ENCODE data around the gene PSORS1C2. TPM values are rescaled to one million over a fixed set of nuclear protein-coding genes. Genes with fewer than 3 reads are reported as not detected.

Gene PSORS1C2
- total RNA-seq, 1 experiment from 2014 or later: not detected

GRCh38 chr6:31161216-31162126, 22.6 kb upstream of the PSORS1C2 start:
- Histone ChIP-seq H3K4me3 (no peak overlapping the region), H3K9me2 (ENCODE audit: insufficient read depth) (no peaks in the 10 kb centered on the region), H3K4me1 (replicated peaks; ENCODE audit: insufficient read depth) (peaks cover 16% of the 10 kb centered on the region), H3K9me3 (ENCODE audit: insufficient read depth, low read depth) (no peaks in the 10 kb centered on the region), H3F3A (ENCODE audit: insufficient read depth, low read depth) (no peaks in the 10 kb centered on the region), H3K36me3 (ENCODE audit: low read depth) (no peaks in the 10 kb centered on the region), H2AFZ (no peak overlapping the region), H3K27ac (no peak overlapping the region), H3K79me2 (ENCODE audit: low read depth) (no peaks in the 10 kb centered on the region), H3K27me3 (ENCODE audit: insufficient read depth, low read depth) (no peaks in the 10 kb centered on the region), H3K4me2 (no peak overlapping the region), H4K20me1 (ENCODE audit: insufficient read depth) (no peaks in the 10 kb centered on the region; the same call in 1 of the 2 replicates)
- ChIA-PET CTCF (no interaction called here), POLR2A (ENCODE audit: unreplicated experiment) (no interaction called here)
- TF ChIP-seq EZH2 (IDR thresholded peaks at IDR 0.05; ENCODE audit: low read depth): no peak
- no peak for TF ChIP-seq CTCF (conservative IDR thresholded peaks at IDR 0.05)
- no peak for DNase-seq
- BruUV-seq (replicated peaks): no TSS peak
- intact Hi-C loops (cut with micrococcal nuclease; ENCODE audit: unreplicated experiment): no loop called here

DNA sequence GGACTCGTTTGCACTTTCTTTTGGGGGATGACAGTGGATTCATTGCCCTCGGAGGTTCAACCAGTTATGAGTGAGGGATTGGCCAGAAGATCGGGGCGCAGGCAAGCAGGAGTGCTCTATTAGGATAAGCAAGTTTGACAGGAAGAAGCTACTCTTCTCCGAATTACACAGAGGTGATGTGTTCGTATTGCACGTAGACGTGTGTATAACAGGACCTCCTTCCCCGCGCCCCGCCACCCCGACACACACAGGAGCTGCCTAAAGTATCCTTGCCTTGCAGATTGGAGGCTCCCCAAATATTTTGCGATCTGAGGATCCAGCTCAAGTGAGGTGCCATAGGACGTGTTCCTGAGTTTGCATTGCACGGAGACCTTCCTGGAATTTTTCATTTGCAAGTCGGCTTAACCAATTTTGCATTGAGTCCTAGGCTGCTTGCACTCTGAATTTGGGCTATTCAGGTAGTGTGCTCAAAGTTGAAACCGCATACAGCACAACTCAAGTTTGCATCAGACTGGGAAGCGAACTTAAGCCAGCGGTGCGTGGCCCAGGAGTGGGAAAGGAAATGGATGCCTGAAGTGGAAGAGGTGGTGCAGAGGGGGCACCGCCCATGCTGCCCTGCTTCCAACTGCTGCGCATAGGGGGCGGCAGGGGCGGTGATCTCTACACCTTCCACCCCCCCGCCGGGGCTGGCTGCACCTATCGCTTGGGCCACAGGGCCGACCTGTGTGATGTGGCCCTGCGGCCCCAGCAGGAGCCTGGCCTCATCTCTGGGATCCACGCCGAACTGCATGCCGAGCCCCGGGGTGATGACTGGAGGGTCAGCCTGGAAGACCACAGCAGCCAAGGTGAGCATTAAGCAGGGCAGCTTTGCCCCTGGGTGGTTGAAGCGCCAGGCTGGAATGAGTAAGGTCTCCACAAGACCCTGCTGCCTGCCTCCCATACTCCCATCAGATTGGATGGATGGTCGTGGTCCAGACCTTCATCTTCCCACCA, 20.3 kb upstream of the PSORS1C2 start:
- H3K9me3 ChIP-seq (ENCODE audit: insufficient read depth, low read depth): no peaks in the 10 kb centered on the region
- peaks cover 16% of the 10 kb centered on the region for H3K4me1 ChIP-seq (replicated peaks; ENCODE audit: insufficient read depth)
- no peaks in the 10 kb centered on the region for H3F3A ChIP-seq (ENCODE audit: insufficient read depth, low read depth)
- peak overlapping the region; percentile 89 for H3K4me3 ChIP-seq
- intact Hi-C loops (cut with micrococcal nuclease; ENCODE audit: unreplicated experiment): loop anchor here (1.0 to 2.0 kb wide), 2 partner anchors 10 to 34 kb away; no protein-coding TSS in a partner anchor
- ChIA-PET POLR2A (ENCODE audit: unreplicated experiment) (interaction anchor here (0.5 to 0.9 kb wide), 6 partner anchors 10 to 946 kb away, joined by 3 to 11 read pairs (median 4); partner anchors contain the start of gene TRIM26), CTCF (interaction anchor here (0.6 to 0.7 kb wide), 3 partner anchors 16 to 207 kb away, joined by 3 read pairs; no protein-coding TSS in a partner anchor)
- no peaks in the 10 kb centered on the region for H3K9me2 ChIP-seq (ENCODE audit: insufficient read depth)
- TF ChIP-seq EZH2 (IDR thresholded peaks at IDR 0.05; ENCODE audit: low read depth) (no peak), CTCF (conservative IDR thresholded peaks at IDR 0.05) (no peak)
- no peaks in the 10 kb centered on the region for H3K79me2 ChIP-seq (ENCODE audit: low read depth)
- peak overlapping the region; percentile 96 for H2AFZ ChIP-seq
- no peaks in the 10 kb centered on the region for H3K27me3 ChIP-seq (ENCODE audit: insufficient read depth, low read depth)
- no peaks in the 10 kb centered on the region for H3K36me3 ChIP-seq (ENCODE audit: low read depth)
- H3K4me2 ChIP-seq: peak overlapping the region; percentile 81
- TSS peak; percentile 59 for BruUV-seq (replicated peaks)
- no peaks in the 10 kb centered on the region; the same call in 1 of the 2 replicates for H4K20me1 ChIP-seq (ENCODE audit: insufficient read depth)
- peak in 1 of 2 experiments; percentile 40 for DNase-seq
- H3K27ac ChIP-seq: no peak overlapping the region

Measured in PC-9 (cell line).